ENCODE results near the gene STK25. TPM values are rescaled to one million over a fixed set of nuclear protein-coding genes. Genes with fewer than 3 reads are reported as not detected.

STK25 gene
- total and polyA plus RNA-seq, 2 donors (not counting 1 experiment from before 2014, with no cell fraction given), result 183 to 378 TPM

GRCh38 chr2:241485172-241485911 is 23.0 kb downstream of the STK25 start:
- no peaks in the 10 kb centered on the region for H3K27me3 ChIP-seq (replicated peaks in 1 of 4; ENCODE audit: control extremely low read depth in 1 of 4, control insufficient read depth in 3 of 4, insufficient read depth in 4 of 4, low read length in 3 of 4)
- no peaks in the 10 kb centered on the region for H3K4me1 ChIP-seq (ENCODE audit: control insufficient read depth in 2 of 2, insufficient read depth in 2 of 2, low read length in 2 of 2)
- ChIA-PET CTCF (interaction anchor here (0.6 kb wide), 1 partner anchor 526 kb away, joined by 4 read pairs; no protein-coding TSS in a partner anchor), POLR2A (no interaction called here)
- TF ChIP-seq EZH2 (IDR thresholded peaks at IDR 0.05; ENCODE audit: borderline replicate concordance, insufficient read depth, low read depth, low read length, poor library complexity, severe bottlenecking), result no peak
- TF ChIP-seq, protein P1, sequence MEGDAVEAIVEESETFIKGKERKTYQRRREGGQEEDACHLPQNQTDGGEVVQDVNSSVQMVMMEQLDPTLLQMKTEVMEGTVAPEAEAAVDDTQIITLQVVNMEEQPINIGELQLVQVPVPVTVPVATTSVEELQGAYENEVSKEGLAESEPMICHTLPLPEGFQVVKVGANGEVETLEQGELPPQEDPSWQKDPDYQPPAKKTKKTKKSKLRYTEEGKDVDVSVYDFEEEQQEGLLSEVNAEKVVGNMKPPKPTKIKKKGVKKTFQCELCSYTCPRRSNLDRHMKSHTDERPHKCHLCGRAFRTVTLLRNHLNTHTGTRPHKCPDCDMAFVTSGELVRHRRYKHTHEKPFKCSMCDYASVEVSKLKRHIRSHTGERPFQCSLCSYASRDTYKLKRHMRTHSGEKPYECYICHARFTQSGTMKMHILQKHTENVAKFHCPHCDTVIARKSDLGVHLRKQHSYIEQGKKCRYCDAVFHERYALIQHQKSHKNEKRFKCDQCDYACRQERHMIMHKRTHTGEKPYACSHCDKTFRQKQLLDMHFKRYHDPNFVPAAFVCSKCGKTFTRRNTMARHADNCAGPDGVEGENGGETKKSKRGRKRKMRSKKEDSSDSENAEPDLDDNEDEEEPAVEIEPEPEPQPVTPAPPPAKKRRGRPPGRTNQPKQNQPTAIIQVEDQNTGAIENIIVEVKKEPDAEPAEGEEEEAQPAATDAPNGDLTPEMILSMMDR (IDR thresholded peaks at IDR 0.05), result no peak
- no peak overlapping the region for H3K9ac ChIP-seq (ENCODE audit: low read length)
- WGBS (ENCODE audit: insufficient coverage), result 100% methylated on average over 1 of the region's 1 CpG
- no peaks in the 10 kb centered on the region for H4K20me1 ChIP-seq (ENCODE audit: control insufficient read depth, insufficient read depth, low read length, poor library complexity, severe bottlenecking)
- H2AFZ ChIP-seq (ENCODE audit: insufficient read depth, low read depth, low read length, poor library complexity, severe bottlenecking), result no peak overlapping the region
- H3K36me3 ChIP-seq (replicated peaks in 1 of 2; ENCODE audit: control extremely low read depth in 1 of 2, control insufficient read depth in 1 of 2, extremely low read depth in 1 of 2, insufficient read depth in 2 of 2, low read length in 1 of 2), result peaks cover 0 to 24% of the 10 kb centered on the region in 2 experiments
- intact Hi-C loops (cut with micrococcal nuclease), result no loop called here
- ATAC-seq (ENCODE audit: low read depth), result no peak
- DNase-seq, result no peak
- H3K4me3 ChIP-seq (ENCODE audit: control extremely low read depth in 1 of 5, extremely low read depth in 1 of 5, insufficient read depth in 1 of 5, low read depth in 2 of 5, low read length in 4 of 5), result no peak overlapping the region
- H3K79me2 ChIP-seq (ENCODE audit: control insufficient read depth, insufficient read depth, low read length), result no peaks in the 10 kb centered on the region
- no peak overlapping the region for H3K27ac ChIP-seq (ENCODE audit: low read length in 2 of 2)
- Mint-ChIP-seq H3K4me3 (no peak overlapping the region), H3K27me3 (no peaks in the 10 kb centered on the region), H3K27ac (no peak overlapping the region), H3K9me3 (ENCODE audit: insufficient read depth) (no peaks in the 10 kb centered on the region), H3K4me1 (no peaks in the 10 kb centered on the region)
- no peaks in the 10 kb centered on the region for H3K9me3 ChIP-seq (ENCODE audit: control extremely low read depth in 1 of 3, control insufficient read depth in 2 of 3, insufficient read depth in 1 of 3, low read length in 2 of 3)
- no peak overlapping the region for H3K4me2 ChIP-seq (replicated peaks; ENCODE audit: low read depth, low read length, poor library complexity, severe bottlenecking)

DNA sequence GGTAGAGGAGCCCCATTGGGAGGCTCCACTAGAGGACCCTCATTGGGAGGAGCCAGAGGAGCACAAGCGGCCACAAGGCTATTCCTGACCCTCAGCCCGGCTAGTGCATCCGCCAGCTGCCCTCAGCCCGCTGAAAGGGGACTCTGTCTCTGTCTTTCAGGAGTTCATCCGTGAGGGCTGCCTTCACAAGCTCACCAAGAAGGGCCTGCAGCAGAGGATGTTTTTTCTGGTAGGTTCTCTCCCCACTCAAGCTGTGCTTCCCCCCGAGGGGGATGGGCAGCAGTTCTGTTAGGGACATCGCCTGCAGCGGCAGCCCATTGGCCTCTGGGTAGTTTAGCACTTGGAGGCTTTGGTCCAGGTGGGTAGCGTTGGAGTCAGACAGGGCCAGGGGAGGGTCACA is 25.1 kb downstream of the STK25 start:
- H3K9me3 ChIP-seq (ENCODE audit: control extremely low read depth in 1 of 3, control insufficient read depth in 2 of 3, insufficient read depth in 1 of 3, low read length in 2 of 3), result no peaks in the 10 kb centered on the region
- WGBS (ENCODE audit: insufficient coverage), result 100% methylated on average over 7 of the region's 9 CpGs
- H3K27ac ChIP-seq (ENCODE audit: low read length in 2 of 2), result no peak overlapping the region
- ChIA-PET CTCF (no interaction called here), POLR2A (no interaction called here)
- TF ChIP-seq, protein P1 (IDR thresholded peaks at IDR 0.05), result no peak
- no peak for TF ChIP-seq EZH2 (IDR thresholded peaks at IDR 0.05; ENCODE audit: borderline replicate concordance, insufficient read depth, low read depth, low read length, poor library complexity, severe bottlenecking)
- H4K20me1 ChIP-seq (ENCODE audit: control insufficient read depth, insufficient read depth, low read length, poor library complexity, severe bottlenecking), result no peaks in the 10 kb centered on the region
- H2AFZ ChIP-seq (ENCODE audit: insufficient read depth, low read depth, low read length, poor library complexity, severe bottlenecking), result no peak overlapping the region
- no peaks in the 10 kb centered on the region for H3K27me3 ChIP-seq (replicated peaks in 1 of 4; ENCODE audit: control extremely low read depth in 1 of 4, control insufficient read depth in 3 of 4, insufficient read depth in 4 of 4, low read length in 3 of 4)
- no peak overlapping the region for H3K4me2 ChIP-seq (replicated peaks; ENCODE audit: low read depth, low read length, poor library complexity, severe bottlenecking)
- ATAC-seq (ENCODE audit: low read depth) (no peak), DNase-seq (no peak)
- Mint-ChIP-seq H3K9me3 (ENCODE audit: insufficient read depth) (no peaks in the 10 kb centered on the region), H3K4me3 (no peak overlapping the region), H3K27me3 (no peaks in the 10 kb centered on the region), H3K27ac (no peak overlapping the region), H3K4me1 (no peaks in the 10 kb centered on the region)
- H3K79me2 ChIP-seq (ENCODE audit: control insufficient read depth, insufficient read depth, low read length), result no peaks in the 10 kb centered on the region
- H3K4me1 ChIP-seq (ENCODE audit: control insufficient read depth in 2 of 2, insufficient read depth in 2 of 2, low read length in 2 of 2), result no peaks in the 10 kb centered on the region
- H3K4me3 ChIP-seq (ENCODE audit: control extremely low read depth in 1 of 5, extremely low read depth in 1 of 5, insufficient read depth in 1 of 5, low read depth in 2 of 5, low read length in 4 of 5), result no peak overlapping the region
- H3K36me3 ChIP-seq (replicated peaks in 1 of 2; ENCODE audit: control extremely low read depth in 1 of 2, control insufficient read depth in 1 of 2, extremely low read depth in 1 of 2, insufficient read depth in 2 of 2, low read length in 1 of 2), result peaks cover 0 to 33% of the 10 kb centered on the region in 2 experiments
- intact Hi-C loops (cut with micrococcal nuclease), result no loop called here
- no peak overlapping the region for H3K9ac ChIP-seq (ENCODE audit: low read length)
